Lung (tissue), 12 donors: ENCODE results near the gene PPP2R5E. TPM values are rescaled to one million over a fixed set of nuclear protein-coding genes. Genes with fewer than 3 reads are reported as not detected.
A peak's percentile ranks its signal among the peaks of the same experiment; 100 is the strongest.

Experiments used
- ATAC-seq: fragments of 200-7000 bp; cut with Tn5 transposase; one replicate; pipeline ENCODE4 v1.9.1; 2020; ENCODE audit warnings: moderate number of reproducible peaks; ENCODE audit not compliant: insufficient read depth, low FRiP score
- DNase-seq, 3 donors: peaks; one replicate each; pipeline ENCODE4 v3.0.0-alpha.2; 2013 to 2017
- H3K27ac ChIP-seq, 2 donors: one replicate each; pipeline ENCODE4 v1.5.1; 2013; ENCODE audit warnings: mild to moderate bottlenecking in 2 of 2, moderate library complexity in 2 of 2, control low read depth in 1 of 2, inconsistent platforms in 1 of 2, low read depth in 1 of 2, low read length in 1 of 2
- H3K27me3 ChIP-seq, 3 donors: one replicate each; pipeline ENCODE4 v1.5.1; 2013; ENCODE audit warnings: low read length in 2 of 3; ENCODE audit not compliant: control insufficient read depth in 3 of 3, insufficient read depth in 3 of 3
- H3K36me3 ChIP-seq, 4 donors: one replicate each; pipeline ENCODE4 v1.5.1; 2013; ENCODE audit warnings: low read length in 4 of 4, mild to moderate bottlenecking in 1 of 4, moderate library complexity in 1 of 4; ENCODE audit not compliant: control insufficient read depth in 4 of 4, insufficient read depth in 4 of 4
- H3K4me1 ChIP-seq, 5 donors: one replicate each; pipeline ENCODE4 v1.5.1; 2013; ENCODE audit warnings: low read length in 5 of 5, mild to moderate bottlenecking in 2 of 5, moderate library complexity in 1 of 5; ENCODE audit not compliant: control insufficient read depth in 5 of 5, insufficient read depth in 5 of 5
- H3K4me3 ChIP-seq: one replicate; pipeline ENCODE4 v1.5.1; 2013; ENCODE audit warnings: mild to moderate bottlenecking, control low read depth, moderate library complexity
- H3K9ac ChIP-seq, 2 donors: one replicate each; pipeline ENCODE4 v1.5.1; 2013; ENCODE audit warnings: low read length in 2 of 2, control low read depth in 1 of 2; ENCODE audit not compliant: insufficient read depth in 1 of 2
- H3K9me3 ChIP-seq, 4 donors: one replicate each; pipeline ENCODE4 v1.5.1; 2013; ENCODE audit warnings: low read length in 3 of 4, mild to moderate bottlenecking in 1 of 4, moderate library complexity in 1 of 4; ENCODE audit not compliant: control insufficient read depth in 4 of 4, insufficient read depth in 3 of 4
- CTCF ChIP-seq: IDR thresholded peaks from 2 replicates; pipeline ENCODE4 v1.5.1; 2012; ENCODE audit warnings: mild to moderate bottlenecking; ENCODE audit errors: control extremely low read depth, extremely low read depth
- WGBS, 2 donors: extraction: QIAGEN DNeasy Blood & Tissue Kit; methylation state at CpG; one replicate each; pipeline ENCODE4 v1.1.7; 2013; 5-methylcytosine and 5-hydroxymethylcytosine counted together
- polyA plus RNA-seq, 2 donors: library from polyadenylated mRNA; stranded (reverse); fragments of 200-250 nt; gene quantifications; one replicate each; pipeline ENCODE4 v1.2.1, GENCODE V29; 2013
- total RNA-seq, 2 donors: library from RNA; depleted of rRNA in 1 of 2; stranded (reverse); fragments of >200 nt in 1 of 2; gene quantifications; one replicate each; pipeline ENCODE4 v1.2.1, GENCODE V29; 2014 to 2021
- donor health status: control.
- donor health status: control.
- donor health status: Bipolar disorder and iron deficiency.
- donor health status: healthy.
- donor health status: DM: yes; HTN: yes; CAD: no.

Gene PPP2R5E
- total and polyA plus RNA-seq, 4 donors = 9.0 to 42.5 (median 25.7) TPM

GRCh38 chr14:63453443-63453936 lies 89.7 kb downstream of the PPP2R5E start:
- H3K9ac ChIP-seq = no peak overlapping the region
- peak overlapping the region in 1 of 2 donors; percentile 60 for H3K27ac ChIP-seq
- no peaks in the 10 kb centered on the region for H3K9me3 ChIP-seq
- H3K4me3 ChIP-seq = no peak overlapping the region
- DNase-seq (peak; percentile 19 to 57 (median 29)), ATAC-seq (peak; percentile 83)
- TF ChIP-seq CTCF = no peak
- 64 to 78% methylated on average over 8 of the region's 8 CpGs for WGBS, 2 donors
- H3K4me1 ChIP-seq = peaks cover 0 to 12% (median 8%) of the 10 kb centered on the region in 5 donors
- H3K27me3 ChIP-seq = no peaks in the 10 kb centered on the region
- H3K36me3 ChIP-seq = peaks cover 0 to 9% (median 4%) of the 10 kb centered on the region in 4 donors

GRCh38 chr14:63452796-63453195 lies 90.4 kb downstream of the PPP2R5E start:
- Histone ChIP-seq H3K9me3 (no peaks in the 10 kb centered on the region), H3K36me3 (peaks cover 0 to 9% (median 4%) of the 10 kb centered on the region in 4 donors), H3K9ac (no peak overlapping the region), H3K27ac (peak overlapping the region; percentile 33 to 70), H3K27me3 (no peaks in the 10 kb centered on the region), H3K4me1 (peaks cover 0 to 10% (median 8%) of the 10 kb centered on the region in 5 donors), H3K4me3 (no peak overlapping the region)
- 88 to 90% methylated on average over 3 of the region's 3 CpGs for WGBS, 2 donors
- no peak for TF ChIP-seq CTCF
- DNase-seq = no peak
- ATAC-seq = no peak

GRCh38 chr14:63448841-63449240 lies 94.3 kb downstream of the PPP2R5E start:
- Histone ChIP-seq H3K36me3 (peaks cover 0 to 9% (median 5%) of the 10 kb centered on the region in 4 donors), H3K27ac (no peak overlapping the region), H3K9ac (no peak overlapping the region), H3K4me1 (peaks cover 0 to 11% (median 6%) of the 10 kb centered on the region in 5 donors), H3K4me3 (no peak overlapping the region), H3K27me3 (no peaks in the 10 kb centered on the region), H3K9me3 (no peaks in the 10 kb centered on the region)
- no peak for TF ChIP-seq CTCF
- WGBS, 2 donors = 77 to 84% methylated on average over 3 of the region's 3 CpGs
- ATAC-seq (no peak), DNase-seq (no peak)

GRCh38 chr14:63444588-63444987 lies 98.6 kb downstream of the PPP2R5E start:
- Histone ChIP-seq H3K4me1 (peaks cover 0 to 17% (median 0%) of the 10 kb centered on the region in 5 donors), H3K4me3 (no peak overlapping the region), H3K9me3 (no peaks in the 10 kb centered on the region), H3K27ac (no peak overlapping the region), H3K9ac (no peak overlapping the region), H3K36me3 (peaks cover 0 to 2% (median 0%) of the 10 kb centered on the region in 4 donors), H3K27me3 (no peaks in the 10 kb centered on the region)
- 74 to 93% methylated on average over 1 of the region's 1 CpG for WGBS, 2 donors
- no peak for TF ChIP-seq CTCF
- DNase-seq (no peak), ATAC-seq (no peak)
